ENCODE measurements around the gene CENPQ.

GRCh38 chr6:49528571-49528970 is 65.4 kb downstream of the CENPQ start:
- TF ChIP-seq CTCF (IDR thresholded peaks at IDR 0.05; ENCODE audit: borderline replicate concordance, extremely low read depth, low read length, poor library complexity, severe bottlenecking) (no peak), EZH2 (IDR thresholded peaks at IDR 0.05; ENCODE audit: borderline replicate concordance, low read depth, low read length, severe bottlenecking) (no peak)

All from DND-41 (cell line).